Stimulated activated naive CD8-positive, alpha-beta T cell treated with anti-CD3 and anti-CD28 coated beads, Interleukin-15, Interleukin-2, amounts not matched to agents 100 ng/mL and 50 ng/mL, for 24 hours (primary cell): ENCODE results near the gene PLA2G4B.

Experiments
- H3K27ac Mint-ChIP-seq: one replicate; pipeline ENCODE4 v1.8.0; 2021; ENCODE audit warnings: mild to moderate bottlenecking, mixed read lengths
- H3K27me3 Mint-ChIP-seq: one replicate; pipeline ENCODE4 v1.8.0; 2021; ENCODE audit warnings: mixed read lengths
- H3K36me3 Mint-ChIP-seq: one replicate; pipeline ENCODE4 v1.8.0; 2021; ENCODE audit warnings: low read depth, mixed read lengths
- H3K4me1 Mint-ChIP-seq: one replicate; pipeline ENCODE4 v1.8.0; 2021; ENCODE audit warnings: low read depth, mixed read lengths
- H3K4me3 Mint-ChIP-seq: one replicate; pipeline ENCODE4 v1.8.0; 2021; ENCODE audit warnings: mild to moderate bottlenecking, mixed read lengths
- H3K9me3 Mint-ChIP-seq: one replicate; pipeline ENCODE4 v1.8.0; 2021; ENCODE audit warnings: mixed read lengths

PLA2G4B gene

DNA sequence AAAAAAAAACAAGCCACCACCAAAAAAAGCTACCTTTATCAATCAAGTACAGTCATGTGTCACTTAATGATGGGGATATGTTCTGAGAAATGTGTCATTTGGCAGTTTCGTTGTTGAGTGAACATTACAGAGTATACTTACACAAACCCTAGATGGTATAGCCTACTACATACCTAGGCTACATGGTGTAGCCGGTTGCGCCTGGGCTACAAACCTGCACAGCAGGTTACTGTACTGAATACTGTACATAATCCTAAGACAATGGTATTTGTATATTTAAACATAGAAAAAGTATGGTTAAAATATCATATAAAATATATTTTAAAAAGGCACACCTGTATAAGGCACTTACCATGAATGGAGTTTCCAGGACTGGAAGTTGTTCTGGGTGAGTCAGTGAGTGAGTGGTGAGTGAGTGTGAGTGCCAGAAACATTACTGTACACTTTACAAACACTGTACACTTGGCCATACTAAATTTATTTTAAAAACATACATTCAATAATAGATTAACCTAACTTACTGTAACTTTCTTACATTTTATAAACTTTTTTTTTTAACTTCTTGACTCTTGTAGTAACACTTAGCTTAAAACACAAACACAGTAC is 36.7 kb upstream of the PLA2G4B start:
- peaks cover 14% of the 10 kb centered on the region for H3K36me3 Mint-ChIP-seq
- H3K27ac Mint-ChIP-seq: no peak overlapping the region
- H3K4me3 Mint-ChIP-seq: no peak overlapping the region
- no peaks in the 10 kb centered on the region for H3K9me3 Mint-ChIP-seq
- peaks cover 30% of the 10 kb centered on the region for H3K4me1 Mint-ChIP-seq
- no peaks in the 10 kb centered on the region for H3K27me3 Mint-ChIP-seq

DNA sequence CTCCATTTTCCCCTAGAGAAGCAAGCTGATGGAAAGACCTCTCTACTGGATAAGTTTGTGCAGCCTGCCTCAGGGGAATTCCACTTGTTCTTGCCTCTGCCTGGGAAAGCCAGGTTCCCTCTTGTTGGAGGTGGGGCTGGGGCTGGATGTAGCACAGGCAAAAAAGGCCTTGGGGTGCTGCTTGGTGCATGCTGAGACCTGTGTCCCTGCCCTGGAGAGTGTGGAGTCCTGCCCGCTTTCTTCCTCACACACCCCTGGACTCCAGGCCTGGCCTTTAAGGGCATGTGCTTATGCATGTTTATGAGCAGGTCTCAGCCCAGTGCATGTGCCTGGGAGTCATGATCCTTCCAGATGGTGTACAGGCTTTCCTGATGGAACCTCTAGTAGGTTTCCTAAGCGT is 34.3 kb upstream of the PLA2G4B start:
- H3K9me3 Mint-ChIP-seq: no peaks in the 10 kb centered on the region
- H3K4me3 Mint-ChIP-seq: no peak overlapping the region
- no peaks in the 10 kb centered on the region for H3K27me3 Mint-ChIP-seq
- H3K36me3 Mint-ChIP-seq: peaks cover 14% of the 10 kb centered on the region
- H3K4me1 Mint-ChIP-seq: peaks cover 14% of the 10 kb centered on the region
- no peak overlapping the region for H3K27ac Mint-ChIP-seq

DNA sequence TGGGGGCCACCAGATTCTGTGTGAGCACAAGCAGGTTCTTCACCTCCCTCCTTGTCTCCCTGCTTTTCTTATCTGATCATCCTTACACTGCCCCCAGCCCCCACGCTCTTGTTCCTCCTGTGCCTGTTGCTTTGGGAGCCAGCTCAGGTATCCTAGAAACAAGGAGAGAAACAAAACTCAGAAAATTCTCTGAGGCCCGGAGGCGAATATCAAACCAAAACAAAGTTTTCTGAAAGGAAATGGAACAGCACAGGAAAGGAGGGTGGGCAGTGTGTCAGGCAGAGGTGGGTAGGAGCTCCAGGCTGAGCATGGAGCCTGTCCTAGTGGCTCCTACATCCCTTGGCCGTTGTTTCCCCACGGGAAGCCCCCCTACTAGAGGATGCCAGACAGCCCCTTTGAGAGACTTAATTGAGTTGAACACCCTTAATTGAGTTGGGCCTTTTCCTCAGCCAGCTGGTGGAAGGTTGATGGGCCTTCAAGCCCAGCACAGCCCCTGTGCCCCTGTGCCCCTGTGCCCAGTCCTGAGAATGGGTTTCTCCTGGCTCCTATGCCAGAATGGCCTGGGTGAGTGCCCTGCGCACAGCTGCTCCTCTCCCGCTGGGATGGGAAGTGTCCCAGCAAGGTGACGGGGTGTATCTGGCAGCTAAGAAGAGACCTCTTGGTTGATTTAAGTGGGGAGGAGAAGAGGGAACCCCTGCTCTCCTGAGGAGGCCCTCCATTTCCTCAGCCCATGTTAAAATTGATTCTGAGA is 33.6 kb upstream of the PLA2G4B start:
- peaks cover 10% of the 10 kb centered on the region for H3K4me1 Mint-ChIP-seq
- no peak overlapping the region for H3K27ac Mint-ChIP-seq
- H3K36me3 Mint-ChIP-seq: peaks cover 12% of the 10 kb centered on the region
- no peaks in the 10 kb centered on the region for H3K9me3 Mint-ChIP-seq
- no peak overlapping the region for H3K4me3 Mint-ChIP-seq
- no peaks in the 10 kb centered on the region for H3K27me3 Mint-ChIP-seq

- H3K4me3 Mint-ChIP-seq: no peak overlapping the region
- H3K27ac Mint-ChIP-seq: no peak overlapping the region
- no peaks in the 10 kb centered on the region for H3K9me3 Mint-ChIP-seq
- H3K36me3 Mint-ChIP-seq: peaks cover 6% of the 10 kb centered on the region
- H3K4me1 Mint-ChIP-seq: peaks cover 10% of the 10 kb centered on the region
- H3K27me3 Mint-ChIP-seq: no peaks in the 10 kb centered on the region
Measured at GRCh38 chr15:41805711-41806110, 32.9 kb upstream of the PLA2G4B start.

DNA sequence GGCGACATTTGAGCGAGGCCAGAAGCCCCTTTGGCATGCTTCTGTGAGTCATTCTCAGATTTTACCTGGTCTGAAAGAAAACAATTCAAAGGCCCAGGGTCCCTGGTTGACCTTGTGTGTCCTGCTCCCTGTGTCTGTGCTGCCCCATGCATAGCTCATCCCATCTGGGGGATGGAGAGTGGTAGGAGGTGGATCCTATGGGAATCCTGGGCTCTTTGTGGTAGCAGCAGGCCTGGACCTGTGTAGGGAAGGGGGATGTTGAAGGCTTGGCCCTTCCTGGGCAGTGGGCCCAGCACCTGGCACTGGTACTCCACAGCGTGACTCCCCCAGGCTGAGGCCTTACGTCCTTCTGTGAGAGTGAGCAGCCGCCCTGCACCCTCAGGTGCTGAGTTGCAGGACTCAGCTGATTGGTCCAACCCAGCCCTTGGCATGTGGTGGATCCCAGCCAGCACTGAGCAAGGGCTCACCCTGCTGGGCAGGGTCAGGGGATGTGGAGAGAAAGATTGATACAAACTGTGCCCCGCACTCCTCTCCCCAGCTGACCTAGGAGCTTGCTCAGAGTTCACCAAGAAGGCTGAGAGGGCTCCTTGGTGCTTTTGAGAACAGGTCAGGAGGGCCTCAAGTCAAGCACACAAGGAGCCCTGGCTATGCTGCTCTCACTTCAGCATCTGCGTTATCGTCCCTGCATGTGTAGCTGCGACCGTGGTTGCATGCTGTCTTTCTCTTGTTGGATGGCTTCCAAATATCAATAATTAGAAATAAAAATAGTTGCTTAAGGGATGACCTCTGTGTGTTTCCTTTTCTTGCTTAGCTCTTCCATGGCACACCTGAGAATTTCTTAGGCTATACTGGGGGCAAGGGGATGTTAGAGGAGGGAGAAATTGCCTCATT is 32.1 kb upstream of the PLA2G4B start:
- no peaks in the 10 kb centered on the region for H3K9me3 Mint-ChIP-seq
- H3K36me3 Mint-ChIP-seq: no peaks in the 10 kb centered on the region
- H3K27me3 Mint-ChIP-seq: no peaks in the 10 kb centered on the region
- no peak overlapping the region for H3K27ac Mint-ChIP-seq
- no peak overlapping the region for H3K4me3 Mint-ChIP-seq
- H3K4me1 Mint-ChIP-seq: peaks cover 10% of the 10 kb centered on the region

DNA sequence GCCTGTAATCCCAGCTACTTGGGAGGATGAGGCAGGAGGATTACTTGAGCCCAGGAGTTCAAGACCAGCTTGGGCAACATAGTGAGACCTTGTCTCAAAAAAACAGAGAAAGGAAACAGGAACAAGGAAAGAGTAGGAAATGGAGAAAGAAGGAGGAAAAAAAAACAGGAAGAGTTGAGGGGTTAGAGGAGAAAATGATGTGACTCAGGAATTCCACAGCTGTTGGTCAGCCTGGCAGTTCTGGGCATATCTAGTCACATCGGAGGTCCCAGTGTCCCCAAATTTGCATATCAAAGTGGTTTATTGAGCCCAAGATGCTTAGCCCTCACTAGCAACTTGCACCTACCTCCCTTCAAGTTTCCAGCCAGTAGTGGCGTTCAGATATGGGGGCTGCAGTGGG is 29.5 kb upstream of the PLA2G4B start:
- H3K27ac Mint-ChIP-seq: peak overlapping the region; percentile 33
- peaks cover 4% of the 10 kb centered on the region for H3K36me3 Mint-ChIP-seq
- H3K4me1 Mint-ChIP-seq: peaks cover 10% of the 10 kb centered on the region
- no peak overlapping the region for H3K4me3 Mint-ChIP-seq
- H3K27me3 Mint-ChIP-seq: no peaks in the 10 kb centered on the region
- H3K9me3 Mint-ChIP-seq: no peaks in the 10 kb centered on the region

DNA sequence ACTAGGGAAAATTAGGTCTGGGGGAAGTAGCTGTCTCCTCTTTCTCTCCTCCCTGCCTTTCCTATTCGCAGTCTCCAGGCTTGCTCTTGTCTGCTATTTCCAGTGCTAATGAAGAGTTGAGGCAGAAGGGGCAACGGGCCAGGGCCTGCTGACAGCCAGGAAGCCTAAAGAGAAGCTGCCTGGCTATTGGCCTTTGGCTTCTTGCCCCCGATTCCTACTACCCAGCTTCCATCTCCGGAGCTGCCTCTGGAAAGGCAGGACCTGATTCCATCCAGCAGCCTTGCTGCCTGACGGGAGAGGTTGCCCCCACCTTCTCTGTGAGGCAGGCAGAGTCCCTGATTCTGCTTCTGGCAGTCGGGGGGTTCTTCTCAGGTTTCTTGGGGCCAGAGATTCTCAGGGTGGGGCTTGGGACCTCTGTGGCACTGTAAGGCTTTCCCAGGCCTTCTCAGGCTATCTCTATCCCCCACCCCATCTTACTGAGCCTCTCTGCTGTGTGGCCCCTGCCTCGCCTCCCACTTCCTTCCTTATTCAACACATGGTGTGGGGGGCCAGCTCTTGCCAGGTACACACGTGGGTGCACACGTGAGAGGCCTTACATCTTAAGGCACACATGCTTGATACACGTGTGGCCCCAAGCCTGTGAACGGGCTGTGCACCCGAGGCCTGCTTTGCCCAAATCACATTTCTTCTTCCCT is 29.0 kb upstream of the PLA2G4B start:
- H3K4me3 Mint-ChIP-seq: no peak overlapping the region
- peak overlapping the region; percentile 26 for H3K27ac Mint-ChIP-seq

GRCh38 chr15:41810651-41811431 is 27.8 kb upstream of the PLA2G4B start:
- no peak overlapping the region for H3K27ac Mint-ChIP-seq
- H3K4me1 Mint-ChIP-seq: peaks cover 4% of the 10 kb centered on the region
- H3K9me3 Mint-ChIP-seq: no peaks in the 10 kb centered on the region
- peaks cover 13% of the 10 kb centered on the region for H3K36me3 Mint-ChIP-seq
- H3K27me3 Mint-ChIP-seq: no peaks in the 10 kb centered on the region
- H3K4me3 Mint-ChIP-seq: no peak overlapping the region

More for the DNA sequence above, 29.0 kb upstream of the PLA2G4B start:
- H3K4me1 Mint-ChIP-seq: peaks cover 8% of the 10 kb centered on the region
- H3K36me3 Mint-ChIP-seq: peaks cover 9% of the 10 kb centered on the region
- H3K27me3 Mint-ChIP-seq: no peaks in the 10 kb centered on the region
- H3K9me3 Mint-ChIP-seq: no peaks in the 10 kb centered on the region

DNA sequence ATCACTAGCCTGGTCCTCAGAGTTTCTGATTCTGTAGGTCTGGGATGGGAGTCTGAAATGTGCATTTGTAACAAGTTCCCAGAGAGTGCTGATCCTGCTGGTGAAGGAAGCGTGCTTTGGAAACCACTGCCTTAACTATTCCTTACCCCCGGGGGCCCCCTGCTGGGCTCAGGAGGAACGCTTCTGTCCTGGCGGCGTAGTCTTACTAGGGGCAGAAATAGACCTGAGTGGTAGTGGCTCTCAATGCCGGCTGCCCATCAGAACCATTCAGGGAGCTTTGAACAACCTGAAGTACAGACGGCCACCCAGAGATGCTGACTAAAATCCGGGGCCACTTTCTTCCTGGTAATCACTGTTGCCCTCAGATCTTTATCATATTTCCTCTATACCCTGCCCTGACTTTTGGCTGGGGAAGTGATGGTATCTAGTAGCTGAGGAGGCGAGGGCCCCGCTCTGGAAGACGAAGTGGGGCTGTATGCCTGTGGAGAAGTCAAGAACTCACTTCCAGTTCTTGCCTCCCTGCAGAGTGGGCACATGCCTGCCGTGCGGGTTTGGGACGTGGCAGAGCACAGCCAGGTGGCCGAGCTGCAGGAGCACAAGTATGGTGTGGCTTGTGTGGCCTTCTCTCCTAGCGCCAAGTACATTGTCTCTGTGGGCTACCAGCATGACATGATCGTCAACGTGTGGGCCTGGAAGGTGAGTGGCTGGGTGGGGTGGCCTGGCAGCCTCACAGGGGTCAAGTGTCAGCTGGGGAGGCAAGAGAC is 27.0 kb upstream of the PLA2G4B start:
- peaks cover 15% of the 10 kb centered on the region for H3K36me3 Mint-ChIP-seq
- H3K9me3 Mint-ChIP-seq: no peaks in the 10 kb centered on the region
- no peaks in the 10 kb centered on the region for H3K27me3 Mint-ChIP-seq
- H3K27ac Mint-ChIP-seq: no peak overlapping the region
- no peak overlapping the region for H3K4me3 Mint-ChIP-seq
- peaks cover 4% of the 10 kb centered on the region for H3K4me1 Mint-ChIP-seq

- no peaks in the 10 kb centered on the region for H3K27me3 Mint-ChIP-seq
- no peak overlapping the region for H3K27ac Mint-ChIP-seq
- peaks cover 18% of the 10 kb centered on the region for H3K36me3 Mint-ChIP-seq
- no peaks in the 10 kb centered on the region for H3K9me3 Mint-ChIP-seq
- peaks cover 4% of the 10 kb centered on the region for H3K4me1 Mint-ChIP-seq
- H3K4me3 Mint-ChIP-seq: no peak overlapping the region
Measured at GRCh38 chr15:41812820-41813375, 25.7 kb upstream of the PLA2G4B start.

DNA sequence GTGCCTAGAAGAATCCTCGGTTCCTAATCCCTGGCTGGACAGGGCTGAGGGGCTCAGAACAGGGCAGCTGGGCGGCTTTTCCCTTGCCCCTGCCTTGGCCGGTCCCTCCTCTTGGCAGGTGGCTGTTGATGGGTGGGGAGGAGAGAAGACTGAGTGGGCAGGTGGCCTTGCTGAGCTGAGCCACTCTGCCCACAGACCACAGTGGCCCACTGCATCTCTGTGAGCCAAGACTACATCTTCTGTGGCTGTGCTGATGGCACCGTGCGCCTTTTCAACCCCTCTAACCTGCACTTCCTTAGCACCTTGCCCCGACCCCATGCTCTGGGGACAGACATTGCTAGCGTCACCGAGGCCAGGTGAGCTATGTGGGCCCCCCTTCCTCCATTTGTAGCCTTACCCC is 25.2 kb upstream of the PLA2G4B start:
- Mint-ChIP-seq H3K4me1 (peaks cover 4% of the 10 kb centered on the region), H3K27me3 (no peaks in the 10 kb centered on the region), H3K27ac (no peak overlapping the region)

GRCh38 chr15:41814534-41814933 is 24.1 kb upstream of the PLA2G4B start:
- H3K4me3 Mint-ChIP-seq: no peak overlapping the region
- no peaks in the 10 kb centered on the region for H3K4me1 Mint-ChIP-seq
- no peaks in the 10 kb centered on the region for H3K9me3 Mint-ChIP-seq
- H3K27me3 Mint-ChIP-seq: no peaks in the 10 kb centered on the region
- no peak overlapping the region for H3K27ac Mint-ChIP-seq
- H3K36me3 Mint-ChIP-seq: peaks cover 30% of the 10 kb centered on the region

More for the DNA sequence above, 25.2 kb upstream of the PLA2G4B start:
- Mint-ChIP-seq H3K4me3 (no peak overlapping the region), H3K36me3 (peaks cover 23% of the 10 kb centered on the region), H3K9me3 (no peaks in the 10 kb centered on the region)

DNA sequence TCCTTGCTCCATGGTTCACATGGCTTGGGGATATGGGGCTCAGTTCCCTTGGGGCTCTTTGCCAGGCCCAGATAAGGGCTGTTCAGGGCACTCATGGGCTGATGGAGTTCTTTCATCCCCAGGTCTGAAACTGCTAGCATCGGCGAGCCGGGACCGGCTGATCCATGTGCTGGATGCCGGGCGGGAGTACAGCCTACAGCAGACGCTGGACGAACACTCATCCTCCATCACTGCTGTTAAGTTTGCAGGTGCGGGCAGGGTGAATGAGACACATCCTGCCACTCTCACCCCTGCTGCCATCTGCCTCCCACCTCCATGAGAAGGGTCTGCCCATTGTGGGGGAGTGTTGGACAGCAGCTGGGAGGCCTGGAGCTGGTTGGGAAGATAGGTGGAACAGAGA is 21.9 kb upstream of the PLA2G4B start:
- Mint-ChIP-seq H3K27me3 (no peaks in the 10 kb centered on the region), H3K27ac (no peak overlapping the region), H3K36me3 (peaks cover 35% of the 10 kb centered on the region)

More for the DNA sequence above, 21.9 kb upstream of the PLA2G4B start:
- H3K4me1 Mint-ChIP-seq: no peaks in the 10 kb centered on the region
- H3K4me3 Mint-ChIP-seq: no peak overlapping the region
- H3K9me3 Mint-ChIP-seq: no peaks in the 10 kb centered on the region
